GM10248 (cell line): Measurements from ENCODE around the gene RANBP1.

Experiments used
- CTCF ChIA-PET: fragments of 300-600 bp; sonication (Branson Sonifier 250); formaldehyde crosslinking; extraction: SDS; loops from one replicate; lab custom pipeline; 2021; ENCODE audit warnings: antibody characterized with exemption; lab: Yijun Ruan, JAX
- POLR2A ChIA-PET: fragments of 350-650 bp; sonication (Branson Sonifier 250); formaldehyde crosslinking; extraction: SDS; loops from one replicate; lab custom pipeline; 2020; ENCODE audit warnings: antibody characterized with exemption; lab: Yijun Ruan, JAX
- DNase-seq: peaks from one replicate; pipeline ENCODE4 v3.0.0; 2012; ENCODE audit errors: extremely low spot score
- TF ChIP-seq, protein P1 (sequence below): IDR thresholded peaks from 2 replicates; pipeline ENCODE4 v1.5.1; 2012; ENCODE audit warnings: mild to moderate bottlenecking, low read depth; ENCODE audit errors: extremely low read depth, missing control alignments, control extremely low read depth

Gene RANBP1

DNA sequence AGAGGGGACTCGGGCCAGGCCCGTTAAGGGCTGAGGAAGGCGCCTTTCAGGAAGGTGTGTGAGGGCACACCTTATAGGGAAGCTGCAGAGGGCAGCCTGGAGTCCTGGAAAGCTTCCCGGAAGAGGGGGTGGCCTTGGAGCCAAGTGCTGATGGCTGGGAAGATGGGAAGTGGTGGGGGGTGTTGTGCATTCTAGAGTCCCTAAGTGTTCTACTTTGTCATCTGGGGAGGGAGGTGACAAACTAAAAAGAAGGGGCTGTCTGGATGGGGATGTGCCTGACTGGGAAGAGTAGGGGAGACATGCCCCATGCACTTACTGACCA is 22.5 kb downstream of the RANBP1 start:
- CTCF ChIA-PET: no interaction called here
- no peak for DNase-seq
- POLR2A ChIA-PET: no interaction called here
- TF ChIP-seq, protein P1, sequence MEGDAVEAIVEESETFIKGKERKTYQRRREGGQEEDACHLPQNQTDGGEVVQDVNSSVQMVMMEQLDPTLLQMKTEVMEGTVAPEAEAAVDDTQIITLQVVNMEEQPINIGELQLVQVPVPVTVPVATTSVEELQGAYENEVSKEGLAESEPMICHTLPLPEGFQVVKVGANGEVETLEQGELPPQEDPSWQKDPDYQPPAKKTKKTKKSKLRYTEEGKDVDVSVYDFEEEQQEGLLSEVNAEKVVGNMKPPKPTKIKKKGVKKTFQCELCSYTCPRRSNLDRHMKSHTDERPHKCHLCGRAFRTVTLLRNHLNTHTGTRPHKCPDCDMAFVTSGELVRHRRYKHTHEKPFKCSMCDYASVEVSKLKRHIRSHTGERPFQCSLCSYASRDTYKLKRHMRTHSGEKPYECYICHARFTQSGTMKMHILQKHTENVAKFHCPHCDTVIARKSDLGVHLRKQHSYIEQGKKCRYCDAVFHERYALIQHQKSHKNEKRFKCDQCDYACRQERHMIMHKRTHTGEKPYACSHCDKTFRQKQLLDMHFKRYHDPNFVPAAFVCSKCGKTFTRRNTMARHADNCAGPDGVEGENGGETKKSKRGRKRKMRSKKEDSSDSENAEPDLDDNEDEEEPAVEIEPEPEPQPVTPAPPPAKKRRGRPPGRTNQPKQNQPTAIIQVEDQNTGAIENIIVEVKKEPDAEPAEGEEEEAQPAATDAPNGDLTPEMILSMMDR: no peak

DNA sequence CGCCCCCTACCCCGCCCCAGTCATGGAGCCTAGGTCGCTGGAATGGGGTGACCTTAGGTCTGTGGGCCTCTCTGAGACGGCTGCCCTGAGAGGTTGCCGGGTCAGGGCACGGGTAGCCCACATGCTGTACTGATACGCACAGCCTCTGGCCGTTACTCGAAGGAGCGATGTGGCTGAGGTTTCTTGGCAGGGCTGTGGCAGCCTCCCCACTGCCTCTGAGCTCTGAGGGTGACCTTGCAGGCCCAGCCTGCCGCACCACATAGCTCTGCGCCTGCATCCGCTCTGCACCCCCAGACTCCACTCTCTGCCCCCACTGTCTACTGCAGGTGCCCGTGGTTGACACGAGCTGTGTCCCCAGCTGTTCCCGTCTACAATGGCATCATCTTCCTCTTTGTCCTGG is 23.0 kb downstream of the RANBP1 start:
- ChIA-PET CTCF (no interaction called here), POLR2A (no interaction called here)
- no peak for DNase-seq
- TF ChIP-seq, protein P1: no peak

DNA sequence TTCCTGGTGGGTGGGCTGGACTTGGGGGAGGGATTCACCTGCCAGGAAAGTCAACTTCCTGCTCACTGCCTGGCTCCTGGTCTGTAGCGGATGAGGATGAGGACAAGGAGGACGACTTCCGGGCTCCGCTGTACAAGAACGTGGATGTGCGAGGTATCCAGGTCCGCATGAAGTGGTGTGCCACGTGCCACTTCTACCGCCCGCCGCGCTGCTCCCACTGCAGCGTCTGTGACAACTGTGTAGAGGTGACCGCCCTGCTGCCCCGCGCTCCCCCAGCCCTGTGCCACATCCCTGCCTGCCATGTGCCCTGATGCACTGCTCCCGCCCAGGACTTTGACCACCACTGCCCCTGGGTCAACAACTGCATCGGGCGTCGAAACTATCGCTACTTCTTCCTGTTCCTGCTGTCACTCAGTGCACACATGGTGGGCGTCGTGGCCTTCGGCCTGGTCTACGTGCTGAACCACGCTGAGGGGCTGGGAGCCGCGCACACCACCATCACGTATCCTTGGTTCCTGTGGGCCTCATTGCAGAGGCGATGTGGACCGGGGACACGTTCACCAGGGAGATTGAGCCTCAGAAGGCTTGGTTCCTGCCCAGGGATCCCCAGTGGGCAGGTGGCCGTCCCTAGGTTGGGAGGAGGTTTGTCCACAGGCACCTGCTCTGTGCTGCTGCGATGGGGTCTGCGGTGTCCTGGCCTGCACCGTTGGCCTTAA is 23.6 kb downstream of the RANBP1 start:
- no peak for DNase-seq
- POLR2A ChIA-PET: no interaction called here
- CTCF ChIA-PET: no interaction called here
- TF ChIP-seq, protein P1: no peak

DNA sequence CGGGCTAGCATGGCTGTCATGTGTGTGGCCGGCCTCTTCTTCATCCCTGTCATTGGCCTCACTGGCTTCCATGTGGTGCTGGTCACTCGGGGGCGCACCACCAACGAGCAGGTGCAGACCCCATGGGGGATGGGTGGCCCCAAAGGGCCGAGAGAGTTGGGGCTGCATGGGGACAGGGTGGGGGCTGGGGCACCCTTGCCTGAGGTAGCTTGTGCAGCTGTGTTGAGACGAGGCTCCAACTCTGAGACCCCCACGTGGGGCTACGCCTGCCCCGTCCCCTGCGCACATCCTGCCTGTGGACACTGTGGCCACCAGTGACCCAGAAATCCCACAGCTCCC is 24.2 kb downstream of the RANBP1 start:
- CTCF ChIA-PET: no interaction called here
- TF ChIP-seq, protein P1: no peak
- no peak for DNase-seq
- POLR2A ChIA-PET: no interaction called here

DNA sequence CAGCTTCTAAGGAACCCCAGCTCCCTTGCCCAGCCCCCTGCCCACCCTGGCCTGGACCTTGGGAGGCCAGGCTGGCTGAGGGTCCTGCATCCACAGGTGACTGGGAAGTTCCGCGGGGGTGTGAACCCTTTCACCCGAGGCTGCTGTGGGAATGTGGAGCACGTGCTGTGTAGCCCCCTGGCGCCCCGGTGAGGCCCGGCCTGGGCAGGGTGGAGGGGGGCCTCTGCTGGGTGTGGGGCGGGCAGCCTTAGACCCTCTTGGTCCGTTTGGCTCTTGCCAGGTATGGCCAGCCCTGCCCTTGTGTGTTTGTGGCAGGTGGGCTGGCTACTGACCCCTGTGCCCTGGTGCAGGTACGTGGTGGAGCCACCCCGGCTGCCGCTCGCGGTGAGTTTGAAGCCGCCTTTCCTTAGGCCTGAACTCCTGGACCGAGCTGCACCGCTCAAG is 24.6 kb downstream of the RANBP1 start:
- CTCF ChIA-PET: no interaction called here
- POLR2A ChIA-PET: no interaction called here
- TF ChIP-seq, protein P1: no peak
- no peak for DNase-seq

DNA sequence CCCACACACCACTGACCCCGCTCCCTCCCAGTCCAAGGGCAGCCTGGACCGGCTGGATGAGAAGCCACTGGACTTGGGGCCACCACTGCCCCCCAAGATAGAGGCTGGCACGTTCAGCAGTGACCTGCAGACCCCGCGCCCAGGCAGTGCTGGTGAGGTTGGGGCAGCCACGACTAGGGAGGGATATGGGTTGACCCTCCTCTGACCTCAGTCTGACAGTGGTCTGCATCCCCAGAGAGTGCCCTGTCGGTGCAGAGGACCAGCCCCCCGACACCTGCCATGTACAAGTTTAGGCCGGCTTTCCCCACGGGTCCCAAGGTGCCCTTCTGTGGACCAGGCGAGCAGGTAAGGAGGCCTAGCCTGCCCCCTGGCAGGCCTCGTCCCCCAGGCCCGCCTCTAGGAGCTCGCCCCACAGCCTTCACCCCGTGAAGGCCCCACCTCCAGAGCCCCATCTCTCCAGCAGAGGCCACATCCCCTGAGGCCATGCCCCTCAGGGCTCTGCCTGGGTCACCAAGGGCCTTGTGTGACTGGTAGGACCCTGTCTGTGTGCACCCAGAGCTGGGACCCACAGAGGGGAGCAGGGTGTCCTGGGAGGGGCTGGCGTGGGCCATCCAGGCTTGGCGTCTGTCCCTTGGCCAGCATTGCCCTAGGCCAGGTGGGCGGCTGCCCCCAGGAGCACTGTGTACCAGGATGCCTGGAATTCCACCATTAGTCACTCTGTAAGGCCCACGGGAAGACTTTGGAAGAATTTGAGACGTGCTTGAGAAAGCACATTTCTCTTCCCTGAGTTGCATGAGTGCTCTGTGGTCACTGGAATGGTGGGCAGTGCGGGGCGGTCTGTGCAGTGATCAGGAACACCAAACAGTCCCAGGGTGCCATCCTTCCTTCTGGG is 25.5 kb downstream of the RANBP1 start:
- ChIA-PET POLR2A (no interaction called here), CTCF (no interaction called here)
- no peak for DNase-seq
- TF ChIP-seq, protein P1: no peak
